Tibial nerve (tissue), 4 donors: ENCODE measurements around the gene PPT2.
"Not testable (repeated sequence)": the region's sequence is repeated elsewhere in the genome, so short reads cannot be mapped to it uniquely, and the experiment has no call there.

Experiments
- EP300 ChIP-seq, 2 donors: sonication (generic); formaldehyde crosslinking; IDR thresholded peaks; one replicate each; pipeline ENCODE4 v1.6.1; 2017; ENCODE audit warnings: antibody characterized with exemption in 2 of 2, mild to moderate bottlenecking in 1 of 2
- TF ChIP-seq, protein P1 (sequence below), 5 experiments: fragments of 200-600 bp in 3 of 5; fragments of 450-650 bp in 2 of 5; sonication (generic) in 3 of 5; IDR thresholded peaks; one replicate each; pipeline ENCODE4 v1.5.1; 2016 to 2019; ENCODE audit warnings: antibody characterized with exemption in 5 of 5, mild to moderate bottlenecking in 3 of 5, moderate library complexity in 2 of 5

DNA sequence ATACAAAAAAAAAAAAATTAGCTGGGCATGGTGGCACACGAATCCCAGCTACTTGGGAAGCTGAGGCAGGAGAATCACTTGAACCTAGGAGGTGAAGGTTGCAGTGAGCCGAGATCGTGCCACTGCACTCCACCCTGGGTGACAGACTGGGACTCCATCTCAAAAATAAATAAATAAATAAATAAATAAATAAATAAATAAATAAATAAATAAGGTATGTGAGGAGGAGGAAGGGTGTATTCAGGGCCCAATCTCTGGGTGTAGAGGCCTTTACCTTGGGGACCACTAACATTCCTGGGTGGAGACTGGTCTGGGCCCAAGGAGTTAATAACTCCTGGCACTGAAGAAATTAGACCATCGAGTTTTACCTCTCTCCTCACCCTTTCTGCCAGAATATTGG is 57.5 kb downstream of the PPT2 start:
- TF ChIP-seq, protein P1, sequence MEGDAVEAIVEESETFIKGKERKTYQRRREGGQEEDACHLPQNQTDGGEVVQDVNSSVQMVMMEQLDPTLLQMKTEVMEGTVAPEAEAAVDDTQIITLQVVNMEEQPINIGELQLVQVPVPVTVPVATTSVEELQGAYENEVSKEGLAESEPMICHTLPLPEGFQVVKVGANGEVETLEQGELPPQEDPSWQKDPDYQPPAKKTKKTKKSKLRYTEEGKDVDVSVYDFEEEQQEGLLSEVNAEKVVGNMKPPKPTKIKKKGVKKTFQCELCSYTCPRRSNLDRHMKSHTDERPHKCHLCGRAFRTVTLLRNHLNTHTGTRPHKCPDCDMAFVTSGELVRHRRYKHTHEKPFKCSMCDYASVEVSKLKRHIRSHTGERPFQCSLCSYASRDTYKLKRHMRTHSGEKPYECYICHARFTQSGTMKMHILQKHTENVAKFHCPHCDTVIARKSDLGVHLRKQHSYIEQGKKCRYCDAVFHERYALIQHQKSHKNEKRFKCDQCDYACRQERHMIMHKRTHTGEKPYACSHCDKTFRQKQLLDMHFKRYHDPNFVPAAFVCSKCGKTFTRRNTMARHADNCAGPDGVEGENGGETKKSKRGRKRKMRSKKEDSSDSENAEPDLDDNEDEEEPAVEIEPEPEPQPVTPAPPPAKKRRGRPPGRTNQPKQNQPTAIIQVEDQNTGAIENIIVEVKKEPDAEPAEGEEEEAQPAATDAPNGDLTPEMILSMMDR (IDR thresholded peaks at IDR 0.05): not testable (repeated sequence)
- not testable (repeated sequence) for TF ChIP-seq EP300 (IDR thresholded peaks at IDR 0.05)
